Myocyte (in vitro differentiated cells): Measurements from ENCODE around the gene NUBPL. TPM values are rescaled to one million over a fixed set of nuclear protein-coding genes. Genes with fewer than 3 reads are reported as not detected.
"Not testable (repeated sequence)": the region's sequence is repeated elsewhere in the genome, so short reads cannot be mapped to it uniquely, and the experiment has no call there.

Experiments
- DNase-seq: peaks from one replicate; pipeline ENCODE4 v3.0.0-alpha.2; 2012; ENCODE audit warnings: low read depth
- total RNA-seq: library from RNA; depleted of rRNA; stranded (reverse); fragments of >200 nt; gene quantifications from 2 replicates; pipeline ENCODE4 v1.2.3, GENCODE V29; 2014

The NUBPL gene
- total RNA-seq, 1 donor from 2014 or later = 9.3 TPM

- no peak for DNase-seq
Observed at GRCh38 chr14:31668348-31668747, 107.1 kb downstream of the NUBPL start.

- DNase-seq = no peak
Observed at GRCh38 chr14:31672709-31673108, 111.5 kb downstream of the NUBPL start.

DNA sequence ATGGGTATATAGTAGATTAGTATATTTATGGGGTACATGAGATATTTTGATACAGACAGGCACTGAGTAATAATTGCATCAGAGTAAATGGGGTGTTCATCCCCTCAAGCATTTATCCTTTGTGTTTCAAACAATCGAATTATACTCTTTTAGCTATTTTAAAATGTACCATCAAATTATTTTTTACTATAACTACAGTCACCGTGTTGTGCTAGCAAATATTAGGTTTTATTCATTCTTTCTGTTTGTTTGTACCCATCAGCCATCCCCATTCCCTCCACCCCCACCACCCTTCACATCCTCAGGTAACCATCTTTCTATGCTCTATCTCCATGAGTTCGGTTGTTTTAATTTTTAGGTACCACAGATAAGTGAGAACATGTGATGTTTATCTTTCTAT, 115.8 kb downstream of the NUBPL start:
- DNase-seq = no peak

- no peak for DNase-seq
Observed at GRCh38 chr14:31677630-31678029, 116.4 kb downstream of the NUBPL start.

- DNase-seq = no peak
Observed at GRCh38 chr14:31678421-31679249, 117.4 kb downstream of the NUBPL start.

DNA sequence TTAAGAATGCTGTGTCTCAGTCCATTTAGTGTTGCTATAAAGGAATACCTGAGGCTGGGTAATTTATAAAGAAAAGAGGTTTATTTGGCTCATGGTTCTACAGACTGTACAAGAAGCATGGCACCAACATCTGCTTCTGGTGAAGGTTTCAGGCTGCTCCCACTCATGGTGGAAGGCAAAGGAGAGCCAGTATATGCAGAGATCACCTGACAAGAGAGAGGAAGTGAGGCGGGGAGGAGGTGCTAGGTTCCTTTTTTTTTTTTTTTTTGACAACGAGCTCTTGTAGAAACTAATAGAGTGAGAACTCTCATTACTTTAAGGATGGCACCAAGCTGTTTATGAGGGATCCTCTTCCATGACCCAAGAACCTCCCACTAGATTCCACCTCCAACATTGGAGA, 121.6 kb downstream of the NUBPL start:
- DNase-seq = no peak

- DNase-seq = no peak
Observed at GRCh38 chr14:31687726-31688125, 126.5 kb downstream of the NUBPL start.

GRCh38 chr14:31690056-31690455, 128.9 kb downstream of the NUBPL start:
- DNase-seq = no peak

DNA sequence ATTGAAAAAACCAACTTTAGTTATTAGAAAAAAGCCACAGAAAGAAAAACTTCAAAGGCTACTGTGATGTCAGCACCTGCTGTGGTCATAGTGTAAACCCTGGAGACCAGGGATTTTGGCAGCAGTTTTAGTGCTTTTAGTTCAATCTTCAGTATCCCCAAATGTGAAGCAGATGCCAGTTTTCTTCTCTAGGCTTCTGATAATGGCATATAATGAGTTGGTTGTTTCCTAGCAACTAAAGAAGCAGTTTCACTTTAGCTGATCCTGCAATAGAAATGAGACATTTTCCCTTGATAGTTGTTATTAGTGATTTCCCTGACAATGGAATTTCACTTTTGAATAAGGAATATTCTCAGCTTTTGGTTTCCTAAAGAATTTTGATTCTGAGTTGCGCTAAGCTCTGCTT, 131.2 kb downstream of the NUBPL start:
- peak; percentile 61 for DNase-seq

DNA sequence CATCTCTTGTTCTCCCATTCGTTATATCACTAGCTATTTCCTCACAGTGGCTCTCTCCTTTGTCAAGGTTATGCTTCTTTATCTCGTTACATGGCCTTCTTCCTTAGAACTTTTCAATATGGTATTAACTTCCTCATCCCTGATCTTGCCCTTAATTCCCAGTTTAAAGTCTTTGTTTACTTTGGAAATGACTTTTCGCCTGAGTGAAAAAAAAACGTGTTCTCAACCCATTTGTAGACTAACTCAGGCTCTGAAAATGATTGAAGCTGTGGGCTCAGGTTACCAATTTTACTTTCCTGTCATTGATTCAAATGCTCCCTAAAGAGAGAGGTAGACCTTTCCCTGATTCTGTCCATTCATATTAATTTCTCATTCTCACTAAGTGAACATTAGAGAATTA, 135.2 kb downstream of the NUBPL start:
- DNase-seq = no peak

DNA sequence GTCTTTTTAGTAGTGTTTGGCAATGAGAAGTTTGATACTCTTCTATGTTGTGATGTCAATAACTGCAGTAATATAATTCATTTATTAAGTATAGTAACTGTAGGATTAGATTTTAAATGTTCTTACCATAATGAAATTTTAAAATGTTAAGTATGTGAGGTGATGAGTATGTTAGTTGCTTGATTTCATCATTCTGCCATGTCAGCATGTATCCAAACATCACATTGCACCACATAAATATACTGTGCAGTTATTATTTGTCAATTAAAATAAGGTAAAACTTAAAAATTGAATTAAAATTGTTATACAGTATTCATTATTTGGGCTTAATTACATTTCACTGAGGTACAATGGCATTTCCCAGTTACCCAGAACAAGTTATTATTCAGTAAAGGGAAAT, 138.6 kb downstream of the NUBPL start:
- DNase-seq = no peak

DNA sequence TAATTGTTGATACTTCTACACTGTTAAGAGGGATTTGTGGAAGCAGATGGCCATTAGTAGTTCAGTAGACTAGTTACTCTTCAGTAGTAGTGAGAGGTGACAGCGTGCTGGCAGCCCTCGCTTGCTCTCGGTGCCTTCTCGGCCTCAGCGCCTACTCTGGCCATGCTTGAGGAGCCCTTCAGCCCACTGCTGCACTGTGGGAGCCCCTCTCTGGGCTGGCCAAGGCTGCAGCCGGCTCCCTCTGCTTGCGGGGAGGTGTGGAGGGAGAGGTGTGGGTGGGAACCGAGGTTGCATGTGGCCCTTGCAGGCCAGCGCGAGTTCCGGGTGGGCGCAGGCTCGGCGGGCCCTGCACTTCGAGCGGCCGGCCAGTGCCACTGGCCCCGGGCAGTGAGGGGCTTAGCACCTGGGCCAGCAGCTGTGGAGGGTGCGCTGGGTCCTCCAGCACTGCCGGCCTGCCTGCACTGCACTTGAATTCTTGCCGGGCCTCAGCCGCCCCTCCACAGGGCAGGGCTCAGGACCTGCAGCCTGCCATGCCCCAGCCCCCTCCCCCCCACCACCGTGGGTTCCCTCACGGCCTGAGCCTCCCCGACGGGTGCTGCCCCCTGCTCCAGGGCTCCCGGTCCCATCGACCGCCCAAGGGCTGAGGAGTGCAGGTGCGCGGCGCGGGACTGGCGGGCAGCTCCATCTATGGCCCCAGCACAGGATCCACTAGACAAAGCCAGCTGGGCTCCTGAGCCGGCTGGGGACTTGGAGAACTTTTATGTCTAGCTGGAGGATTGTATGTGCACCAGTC, 139.3 kb downstream of the NUBPL start:
- DNase-seq = no peak

DNA sequence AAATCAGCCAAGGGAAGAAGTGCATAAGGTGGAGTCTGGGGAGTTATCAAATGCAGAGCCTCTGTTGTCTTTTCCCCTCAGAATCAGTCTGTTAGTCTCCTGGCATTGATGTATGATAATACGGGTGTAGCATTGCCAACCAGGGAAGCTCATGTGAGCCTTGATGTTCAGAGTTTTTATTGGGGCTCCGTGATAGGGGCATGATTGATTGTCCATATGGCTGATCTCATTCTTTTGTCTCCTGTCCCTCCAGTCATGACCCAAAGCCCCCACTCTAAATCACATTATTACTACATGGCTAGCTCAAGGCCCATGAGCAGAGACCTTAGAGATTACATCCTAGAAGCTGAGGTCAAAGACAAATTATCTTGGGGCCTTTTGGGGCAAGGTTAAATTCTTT, 140.9 kb downstream of the NUBPL start:
- no peak for DNase-seq

GRCh38 chr14:31703056-31703455, 141.9 kb downstream of the NUBPL start:
- peak; percentile 9 for DNase-seq

GRCh38 chr14:31705731-31706130, 144.5 kb downstream of the NUBPL start:
- no peak for DNase-seq

- DNase-seq = not testable (repeated sequence)
Observed at GRCh38 chr14:31708661-31709060, 147.5 kb downstream of the NUBPL start.

DNA sequence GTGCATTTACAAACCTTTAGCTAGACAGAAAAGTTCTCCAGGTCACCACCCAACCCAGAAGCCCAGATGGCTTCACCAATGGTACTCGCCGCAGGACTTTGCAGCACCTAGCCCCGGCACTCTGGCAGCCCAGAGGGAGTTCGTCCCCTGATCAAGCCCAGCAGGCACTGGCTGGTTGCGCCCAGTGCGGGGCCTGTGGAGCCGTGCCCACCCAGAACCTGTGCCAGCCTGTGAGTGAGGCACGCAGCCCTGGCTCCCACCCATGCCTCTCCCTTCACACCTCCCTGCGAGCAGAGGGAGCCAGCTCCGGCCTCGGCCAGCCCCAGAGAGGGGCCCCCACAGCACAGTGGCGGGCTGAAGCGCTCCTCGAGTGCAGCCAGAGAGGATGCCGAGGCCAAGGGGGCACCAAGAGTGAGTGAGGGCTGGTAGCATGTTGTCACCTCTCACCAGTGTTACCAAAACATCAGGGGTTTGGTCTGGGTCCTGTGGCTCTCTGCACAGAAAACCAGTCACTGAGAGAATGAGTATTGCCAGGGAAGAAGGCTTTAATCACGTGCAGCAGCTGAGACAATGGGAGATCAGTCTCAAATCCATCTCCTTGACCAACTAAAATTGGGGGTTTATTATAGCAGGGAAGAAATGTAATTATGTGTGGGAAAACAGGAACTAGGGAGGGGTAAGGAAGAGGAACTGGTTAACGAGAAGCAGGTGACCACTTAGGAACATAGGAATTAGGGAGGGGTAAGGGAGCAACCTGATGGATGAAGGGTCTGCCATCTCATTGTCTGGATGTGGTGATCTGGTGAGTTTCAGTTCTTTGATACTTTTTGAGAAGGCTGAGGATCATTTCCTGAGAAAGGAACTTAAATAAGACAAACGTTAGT, 151.3 kb downstream of the NUBPL start:
- no peak for DNase-seq

GRCh38 chr14:31716208-31716607, 155.0 kb downstream of the NUBPL start:
- no peak for DNase-seq

GRCh38 chr14:31717294-31718085, 156.3 kb downstream of the NUBPL start:
- DNase-seq = no peak

GRCh38 chr14:31718585-31718984, 157.4 kb downstream of the NUBPL start:
- no peak for DNase-seq

GRCh38 chr14:31718985-31719384, 157.8 kb downstream of the NUBPL start:
- no peak for DNase-seq
